SJSA1 (cell line): ENCODE results near the gene SCN9A. TPM values are rescaled to one million over a fixed set of nuclear protein-coding genes. Genes with fewer than 3 reads are reported as not detected.
"Not testable (repeated sequence)": the region's sequence is repeated elsewhere in the genome, so short reads cannot be mapped to it uniquely, and the experiment has no call there.

Experiments used
- DNase-seq, 2 experiments: peaks; one replicate each; pipeline ENCODE4 v3.0.0-alpha.2; 2015 to 2020; ENCODE audit warnings: low spot score in 2 of 2, low read depth in 1 of 2
- H3K27ac ChIP-seq: fragments of 250-450 bp; sonication (Bioruptor Pico); 2 replicates; pipeline ENCODE4 v1.5.1; 2020; ENCODE audit warnings: mild to moderate bottlenecking, moderate library complexity
- H3K27me3 ChIP-seq: fragments of 250-450 bp; sonication (Bioruptor Pico); replicated peaks from 2 replicates; pipeline ENCODE4 v1.5.1; 2020; ENCODE audit warnings: mild to moderate bottlenecking, moderate library complexity
- H3K36me3 ChIP-seq: fragments of 250-450 bp; sonication (Bioruptor Pico); 2 replicates; pipeline ENCODE4 v1.5.1; 2020; ENCODE audit warnings: mild to moderate bottlenecking
- H3K4me1 ChIP-seq: fragments of 250-450 bp; sonication (Bioruptor Pico); replicated peaks from 2 replicates; pipeline ENCODE4 v1.6.1; 2021; ENCODE audit warnings: mild to moderate bottlenecking
- H3K4me3 ChIP-seq: fragments of 250-450 bp; sonication (Bioruptor Pico); 2 replicates; pipeline ENCODE4 v1.5.1; 2020; ENCODE audit warnings: mild to moderate bottlenecking
- H3K9me3 ChIP-seq: fragments of 250-450 bp; sonication (Bioruptor Pico); replicated peaks from 2 replicates; pipeline ENCODE4 v1.5.1; 2020; ENCODE audit warnings: mild to moderate bottlenecking
- total RNA-seq: library from RNA; depleted of rRNA; stranded (reverse); fragments of >200 nt; shearing (Covaris generic); gene quantifications from 2 replicates; pipeline ENCODE4 v1.2.3, GENCODE V29; 2014

The SCN9A gene
- total RNA-seq, 1 experiment from 2014 or later, result 19.9 TPM

GRCh38 chr2:166364476-166365161 is 11.1 kb downstream of the SCN9A start:
- H3K27ac ChIP-seq, result no peak overlapping the region
- no peak overlapping the region for H3K4me3 ChIP-seq
- no peaks in the 10 kb centered on the region for H3K9me3 ChIP-seq
- H3K36me3 ChIP-seq, result no peaks in the 10 kb centered on the region
- no peaks in the 10 kb centered on the region for H3K27me3 ChIP-seq
- peaks cover 9% of the 10 kb centered on the region for H3K4me1 ChIP-seq
- no peak for DNase-seq

- no peaks in the 10 kb centered on the region for H3K9me3 ChIP-seq
- DNase-seq, result no peak
- H3K36me3 ChIP-seq, result no peaks in the 10 kb centered on the region
- no peak overlapping the region for H3K4me3 ChIP-seq
- H3K4me1 ChIP-seq, result peaks cover 9% of the 10 kb centered on the region
- H3K27me3 ChIP-seq, result no peaks in the 10 kb centered on the region
- H3K27ac ChIP-seq, result no peak overlapping the region
These were observed 14.2 kb downstream of the SCN9A start for GRCh38 chr2:166361351-166362153.

GRCh38 chr2:166360906-166361305 is 14.8 kb downstream of the SCN9A start:
- Histone ChIP-seq H3K27ac (no peak overlapping the region), H3K27me3 (no peaks in the 10 kb centered on the region), H3K4me3 (no peak overlapping the region), H3K9me3 (no peaks in the 10 kb centered on the region), H3K4me1 (peaks cover 9% of the 10 kb centered on the region), H3K36me3 (no peaks in the 10 kb centered on the region)
- no peak for DNase-seq

GRCh38 chr2:166360426-166360825 is 15.3 kb downstream of the SCN9A start:
- no peaks in the 10 kb centered on the region for H3K36me3 ChIP-seq
- H3K27me3 ChIP-seq, result no peaks in the 10 kb centered on the region
- H3K9me3 ChIP-seq, result no peaks in the 10 kb centered on the region
- H3K27ac ChIP-seq, result no peak overlapping the region
- peaks cover 9% of the 10 kb centered on the region for H3K4me1 ChIP-seq
- H3K4me3 ChIP-seq, result no peak overlapping the region
- DNase-seq, result no peak

GRCh38 chr2:166357950-166358321 is 17.8 kb downstream of the SCN9A start:
- H3K27me3 ChIP-seq, H3K36me3 ChIP-seq, H3K4me1 ChIP-seq, H3K27ac ChIP-seq, H3K4me3 ChIP-seq, DNase-seq, H3K9me3 ChIP-seq: not testable (repeated sequence)

- H3K4me1 ChIP-seq, result peaks cover 9% of the 10 kb centered on the region
- DNase-seq, result no peak
- no peaks in the 10 kb centered on the region for H3K9me3 ChIP-seq
- no peaks in the 10 kb centered on the region for H3K27me3 ChIP-seq
- H3K36me3 ChIP-seq, result no peaks in the 10 kb centered on the region
- H3K4me3 ChIP-seq, result no peak overlapping the region
- H3K27ac ChIP-seq, result peak overlapping the region; percentile 14; the same call in 1 of the 2 replicates
These were observed 18.4 kb downstream of the SCN9A start for GRCh38 chr2:166357068-166357949.

GRCh38 chr2:166351319-166351718 is 24.4 kb downstream of the SCN9A start:
- no peaks in the 10 kb centered on the region for H3K27me3 ChIP-seq
- no peaks in the 10 kb centered on the region; the same call in 1 of the 2 replicates for H3K4me1 ChIP-seq
- no peak overlapping the region for H3K27ac ChIP-seq
- DNase-seq, result no peak
- H3K4me3 ChIP-seq, result no peak overlapping the region
- H3K36me3 ChIP-seq, result no peaks in the 10 kb centered on the region
- H3K9me3 ChIP-seq, result no peaks in the 10 kb centered on the region

GRCh38 chr2:166350525-166350924 is 25.2 kb downstream of the SCN9A start:
- Histone ChIP-seq H3K36me3 (no peaks in the 10 kb centered on the region), H3K4me1 (no peaks in the 10 kb centered on the region; the same call in 1 of the 2 replicates), H3K27me3 (no peaks in the 10 kb centered on the region), H3K9me3 (no peaks in the 10 kb centered on the region), H3K27ac (no peak overlapping the region), H3K4me3 (no peak overlapping the region)
- no peak for DNase-seq

- Histone ChIP-seq H3K4me1 (peaks cover 10% of the 10 kb centered on the region), H3K9me3 (no peaks in the 10 kb centered on the region), H3K27ac (no peak overlapping the region), H3K4me3 (no peak overlapping the region), H3K27me3 (no peaks in the 10 kb centered on the region), H3K36me3 (no peaks in the 10 kb centered on the region)
- DNase-seq, result peak in 1 of 2 experiments; percentile 52
These were observed 31.2 kb downstream of the SCN9A start for GRCh38 chr2:166344286-166345113.

- Histone ChIP-seq H3K27ac (no peak overlapping the region), H3K4me1 (peaks cover 10% of the 10 kb centered on the region), H3K27me3 (no peaks in the 10 kb centered on the region), H3K36me3 (no peaks in the 10 kb centered on the region), H3K9me3 (no peaks in the 10 kb centered on the region), H3K4me3 (no peak overlapping the region)
- no peak for DNase-seq
These were observed 32.3 kb downstream of the SCN9A start for GRCh38 chr2:166343467-166343866.

- Histone ChIP-seq H3K27ac (no peak overlapping the region), H3K9me3 (no peaks in the 10 kb centered on the region), H3K4me1 (peaks cover 10% of the 10 kb centered on the region), H3K27me3 (no peaks in the 10 kb centered on the region), H3K36me3 (no peaks in the 10 kb centered on the region), H3K4me3 (no peak overlapping the region)
- no peak for DNase-seq
These were observed 34.3 kb downstream of the SCN9A start for GRCh38 chr2:166341426-166341825.

GRCh38 chr2:166338831-166339339 is 36.9 kb downstream of the SCN9A start:
- Histone ChIP-seq H3K4me1 (no peaks in the 10 kb centered on the region), H3K36me3 (no peaks in the 10 kb centered on the region), H3K27me3 (no peaks in the 10 kb centered on the region), H3K27ac (no peak overlapping the region), H3K9me3 (no peaks in the 10 kb centered on the region), H3K4me3 (no peak overlapping the region)
- DNase-seq, result no peak

- H3K4me3 ChIP-seq, result no peak overlapping the region
These were observed 37.8 kb downstream of the SCN9A start for GRCh38 chr2:166337932-166338331.

More at GRCh38 chr2:166337932-166338331, 37.8 kb downstream of the SCN9A start:
- H3K36me3 ChIP-seq, result no peaks in the 10 kb centered on the region
- no peak overlapping the region for H3K27ac ChIP-seq
- no peaks in the 10 kb centered on the region for H3K4me1 ChIP-seq
- H3K27me3 ChIP-seq, result no peaks in the 10 kb centered on the region
- no peaks in the 10 kb centered on the region for H3K9me3 ChIP-seq
- DNase-seq, result no peak
